Stimulated activated memory B cell treated with anti-CD40 and anti-IgM and Interleukin-4, amounts not matched to agents 10 μg/mL and 1 μg/mL and 100 μg/mL, for 72 hours (primary cell): ENCODE results near the gene VPS33A.

Experiments
- ATAC-seq: fragments of 150-1000 bp; cut with Tn5 transposase; 2 replicates; pipeline ENCODE4 v1.10.0; 2021
- H3K27ac Mint-ChIP-seq: one replicate; pipeline ENCODE4 v1.8.0; 2022; ENCODE audit warnings: mild to moderate bottlenecking, mixed read lengths
- H3K27me3 Mint-ChIP-seq: one replicate; pipeline ENCODE4 v1.8.0; 2022; ENCODE audit warnings: mixed read lengths
- H3K36me3 Mint-ChIP-seq: one replicate; pipeline ENCODE4 v1.8.0; 2022; ENCODE audit warnings: mixed read lengths
- H3K4me1 Mint-ChIP-seq: one replicate; pipeline ENCODE4 v1.8.0; 2022; ENCODE audit warnings: mixed read lengths
- H3K4me3 Mint-ChIP-seq: one replicate; pipeline ENCODE4 v1.8.0; 2022; ENCODE audit warnings: mild to moderate bottlenecking, moderate library complexity, mixed read lengths
- H3K9me3 Mint-ChIP-seq: one replicate; pipeline ENCODE4 v1.8.0; 2022; ENCODE audit warnings: mixed read lengths

Gene VPS33A

DNA sequence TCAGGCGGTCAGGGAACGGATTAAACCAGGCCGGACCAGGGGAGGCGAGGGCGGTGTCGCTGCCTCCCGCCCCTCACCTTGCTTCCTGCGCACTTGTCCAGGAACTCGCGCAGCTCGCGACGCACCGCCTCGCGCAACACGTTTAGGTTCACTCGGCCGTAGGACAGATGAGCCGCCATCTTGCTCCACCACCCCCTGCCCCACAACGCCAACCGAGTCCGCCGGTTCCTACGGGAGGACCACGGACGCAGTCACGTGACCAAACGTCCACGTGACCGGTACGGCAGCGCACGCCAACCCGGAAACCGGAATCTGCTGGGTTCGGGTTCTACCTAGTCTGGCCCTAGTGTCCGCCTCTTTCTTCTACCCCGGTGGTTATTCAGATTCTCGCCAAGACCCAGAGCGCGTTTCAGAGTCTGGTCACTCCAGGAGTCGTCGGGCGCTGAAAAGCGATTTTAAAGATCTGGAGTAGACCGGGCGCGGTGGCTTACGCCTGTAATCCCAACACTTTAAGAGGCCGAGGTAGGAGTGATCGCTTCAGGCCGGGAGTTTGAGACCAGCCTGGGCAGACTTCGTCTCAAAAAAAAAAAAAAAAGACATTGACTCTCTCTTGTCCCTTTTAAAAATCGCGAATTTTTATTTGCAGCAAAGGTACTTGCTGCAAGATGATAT is at the start of gene VPS33A:
Gene VPS33A (minus strand): TSS at position 265 of the 672 bp plus-strand sequence. CDS start 86 bp downstream, at position 179.
- Mint-ChIP-seq H3K4me1 (peaks cover 6% of the 10 kb centered on the region), H3K27me3 (no peaks in the 10 kb centered on the region), H3K27ac (peak within 1 kb of the TSS; percentile 98), H3K36me3 (peaks cover 7% of the 10 kb centered on the region), H3K9me3 (no peaks in the 10 kb centered on the region), H3K4me3 (peak within 1 kb of the TSS; percentile 91)
- peak; percentile 96 for ATAC-seq

DNA sequence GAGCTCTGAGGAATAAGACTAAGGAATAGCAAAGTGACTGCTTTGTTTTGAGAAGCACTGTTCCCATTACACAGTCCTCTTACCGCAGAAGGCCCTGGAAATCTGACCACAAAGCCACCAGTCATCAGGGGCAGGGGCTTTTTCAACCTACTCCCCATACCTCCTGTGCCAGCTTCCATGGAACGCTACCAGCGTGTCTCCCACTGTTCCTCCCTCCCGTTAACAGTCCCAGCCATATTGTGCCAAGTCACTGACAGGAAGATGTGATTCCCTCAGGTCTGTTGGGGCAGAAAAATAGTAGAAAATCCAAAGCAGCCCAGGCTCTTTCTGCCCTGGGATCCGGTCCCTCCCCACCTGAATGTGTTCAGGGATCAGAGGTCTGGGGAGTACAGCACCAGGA is 46.6 kb upstream of the VPS33A start:
- Mint-ChIP-seq H3K27ac (no peak overlapping the region), H3K4me1 (no peaks in the 10 kb centered on the region), H3K36me3 (peaks cover 42% of the 10 kb centered on the region), H3K9me3 (no peaks in the 10 kb centered on the region), H3K4me3 (no peak overlapping the region), H3K27me3 (no peaks in the 10 kb centered on the region)
- no peak for ATAC-seq

DNA sequence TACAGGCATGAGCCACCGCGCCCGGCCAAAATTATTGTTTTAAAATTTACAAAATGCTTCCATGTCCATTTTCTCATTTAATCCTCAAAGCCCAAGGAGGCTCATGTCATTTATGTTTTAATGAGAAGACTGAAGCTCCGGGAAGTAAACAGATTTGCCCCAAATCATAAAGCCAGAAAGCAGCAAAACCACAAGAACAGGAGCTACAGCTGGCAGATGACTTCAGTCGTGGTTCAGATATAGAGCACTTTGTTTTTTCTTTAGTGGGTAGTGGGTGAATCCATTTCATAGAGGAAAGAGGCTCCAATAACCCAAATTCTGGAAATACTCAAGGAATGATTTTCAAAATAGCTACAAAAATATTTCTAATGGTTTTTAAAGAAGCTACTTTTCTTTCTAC is 45.4 kb upstream of the VPS33A start:
- Mint-ChIP-seq H3K27ac (no peak overlapping the region), H3K27me3 (no peaks in the 10 kb centered on the region), H3K4me3 (no peak overlapping the region), H3K9me3 (no peaks in the 10 kb centered on the region), H3K4me1 (no peaks in the 10 kb centered on the region), H3K36me3 (peaks cover 33% of the 10 kb centered on the region)
- ATAC-seq: no peak

GRCh38 chr12:122310626-122311333 is 44.5 kb upstream of the VPS33A start:
- Mint-ChIP-seq H3K27ac (no peak overlapping the region), H3K36me3 (peaks cover 33% of the 10 kb centered on the region), H3K27me3 (no peaks in the 10 kb centered on the region), H3K4me3 (no peak overlapping the region), H3K9me3 (no peaks in the 10 kb centered on the region), H3K4me1 (no peaks in the 10 kb centered on the region)
- ATAC-seq: no peak

DNA sequence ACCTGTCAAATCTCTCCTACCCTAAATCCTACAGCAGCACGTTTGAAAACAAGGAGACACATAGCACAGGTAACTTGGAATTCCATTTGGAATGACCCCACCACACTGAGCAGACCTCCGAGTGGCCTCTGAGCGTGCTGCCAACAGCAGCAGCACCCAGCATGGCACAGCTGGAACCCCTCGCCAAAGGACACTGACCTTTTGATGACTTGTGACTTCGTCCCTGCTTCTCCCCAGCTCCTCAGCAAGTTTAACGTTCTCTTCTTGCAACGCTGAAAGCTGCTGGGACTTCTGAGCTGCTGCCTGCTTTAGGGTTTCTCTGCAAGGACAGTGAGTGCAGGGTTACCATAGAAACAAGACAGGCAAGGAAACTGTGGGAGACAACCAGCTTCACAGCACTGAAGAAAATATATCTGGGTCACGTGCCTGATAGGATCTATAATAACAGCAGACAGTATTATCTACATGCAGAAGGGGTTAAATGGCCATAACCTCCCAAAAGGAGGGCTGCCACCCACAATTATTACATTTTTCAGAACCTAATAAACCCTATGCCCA is 43.3 kb upstream of the VPS33A start:
- Mint-ChIP-seq H3K9me3 (no peaks in the 10 kb centered on the region), H3K27ac (no peak overlapping the region), H3K27me3 (no peaks in the 10 kb centered on the region), H3K36me3 (peaks cover 27% of the 10 kb centered on the region), H3K4me3 (no peak overlapping the region), H3K4me1 (no peaks in the 10 kb centered on the region)
- no peak for ATAC-seq

DNA sequence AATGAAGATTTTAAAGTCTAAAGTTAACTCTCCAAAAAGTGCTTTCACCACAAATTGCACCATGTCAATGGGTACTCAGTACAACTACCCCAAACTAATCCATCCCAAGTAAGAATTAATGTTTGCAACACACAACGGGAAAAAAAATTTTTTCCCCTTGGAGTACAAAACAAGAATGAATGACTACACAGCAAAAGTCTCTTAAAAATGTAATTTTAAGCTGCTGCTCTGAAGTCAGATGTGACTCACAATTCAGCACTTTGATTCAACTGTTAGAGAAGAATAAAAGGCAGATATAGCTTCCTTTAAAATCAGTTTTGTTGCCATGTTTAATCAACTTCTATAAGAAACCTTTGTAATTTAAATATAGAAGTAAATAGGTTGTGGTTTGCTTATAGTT is 42.5 kb upstream of the VPS33A start:
- H3K27me3 Mint-ChIP-seq: no peaks in the 10 kb centered on the region
- peaks cover 25% of the 10 kb centered on the region for H3K36me3 Mint-ChIP-seq
- H3K9me3 Mint-ChIP-seq: no peaks in the 10 kb centered on the region
- H3K4me1 Mint-ChIP-seq: no peaks in the 10 kb centered on the region
- no peak overlapping the region for H3K4me3 Mint-ChIP-seq
- no peak overlapping the region for H3K27ac Mint-ChIP-seq
- no peak for ATAC-seq

DNA sequence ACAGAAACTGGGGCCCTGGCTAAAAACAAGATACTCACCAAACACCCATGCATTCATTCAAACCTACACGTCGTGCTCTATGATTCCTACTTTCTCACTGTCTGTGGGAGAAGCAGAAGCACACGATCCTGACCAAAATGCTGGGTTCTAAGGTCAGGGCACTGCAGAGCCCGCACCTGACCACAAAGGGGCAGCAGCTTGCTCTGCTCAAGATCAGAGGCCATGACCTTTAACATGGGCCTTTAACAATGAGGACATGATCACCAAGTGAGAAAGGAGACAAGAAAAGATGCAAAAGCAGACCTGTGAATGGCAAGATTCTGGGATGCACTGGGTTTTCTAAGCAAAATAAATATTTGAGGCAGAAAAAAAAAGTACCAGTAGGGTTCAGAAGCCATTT is 40.1 kb upstream of the VPS33A start:
- no peak for ATAC-seq
- Mint-ChIP-seq H3K4me3 (no peak overlapping the region), H3K4me1 (no peaks in the 10 kb centered on the region), H3K27me3 (no peaks in the 10 kb centered on the region), H3K27ac (no peak overlapping the region), H3K9me3 (no peaks in the 10 kb centered on the region), H3K36me3 (peaks cover 41% of the 10 kb centered on the region)

DNA sequence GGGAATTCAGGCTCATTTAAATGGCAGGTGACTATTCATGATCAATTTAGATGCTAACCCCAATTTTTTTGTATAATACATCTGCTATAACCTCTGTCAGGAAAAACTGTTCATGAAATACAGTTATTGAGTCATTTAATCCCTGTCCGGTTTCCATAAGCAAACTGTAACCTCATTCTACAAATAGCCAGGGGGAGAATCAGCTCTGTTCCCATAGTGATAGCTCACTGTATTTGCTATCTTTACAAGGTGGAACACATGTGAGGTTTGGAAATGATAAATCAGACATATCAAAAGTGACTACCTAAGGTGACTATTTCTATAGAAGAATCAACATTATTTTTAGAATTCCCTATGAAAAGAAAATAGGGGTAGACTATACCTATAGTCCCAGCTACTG is 38.6 kb upstream of the VPS33A start:
- ATAC-seq: no peak
- H3K27ac Mint-ChIP-seq: no peak overlapping the region
- H3K4me3 Mint-ChIP-seq: no peak overlapping the region
- no peaks in the 10 kb centered on the region for H3K4me1 Mint-ChIP-seq
- no peaks in the 10 kb centered on the region for H3K9me3 Mint-ChIP-seq
- no peaks in the 10 kb centered on the region for H3K27me3 Mint-ChIP-seq
- H3K36me3 Mint-ChIP-seq: peaks cover 48% of the 10 kb centered on the region

- no peak overlapping the region for H3K27ac Mint-ChIP-seq
Measured at GRCh38 chr12:122303068-122303467, 36.8 kb upstream of the VPS33A start.

GRCh38 chr12:122298071-122298748 is 31.9 kb upstream of the VPS33A start:
- Mint-ChIP-seq H3K4me1 (no peaks in the 10 kb centered on the region), H3K4me3 (no peak overlapping the region), H3K27ac (no peak overlapping the region), H3K36me3 (peaks cover 60% of the 10 kb centered on the region), H3K9me3 (no peaks in the 10 kb centered on the region), H3K27me3 (no peaks in the 10 kb centered on the region)
- ATAC-seq: no peak

More at GRCh38 chr12:122303068-122303467, 36.8 kb upstream of the VPS33A start:
- Mint-ChIP-seq H3K9me3 (no peaks in the 10 kb centered on the region), H3K4me3 (no peak overlapping the region), H3K27me3 (no peaks in the 10 kb centered on the region), H3K36me3 (peaks cover 50% of the 10 kb centered on the region), H3K4me1 (no peaks in the 10 kb centered on the region)
- ATAC-seq: no peak

GRCh38 chr12:122297494-122297893 is 31.2 kb upstream of the VPS33A start:
- Mint-ChIP-seq H3K9me3 (no peaks in the 10 kb centered on the region), H3K36me3 (peaks cover 61% of the 10 kb centered on the region), H3K4me1 (no peaks in the 10 kb centered on the region), H3K27ac (no peak overlapping the region), H3K4me3 (no peak overlapping the region), H3K27me3 (no peaks in the 10 kb centered on the region)
- ATAC-seq: no peak

- no peak for ATAC-seq
- Mint-ChIP-seq H3K9me3 (no peaks in the 10 kb centered on the region), H3K4me3 (no peak overlapping the region), H3K4me1 (no peaks in the 10 kb centered on the region), H3K36me3 (peaks cover 59% of the 10 kb centered on the region), H3K27ac (no peak overlapping the region), H3K27me3 (no peaks in the 10 kb centered on the region)
Measured at GRCh38 chr12:122295877-122296276, 29.6 kb upstream of the VPS33A start.

DNA sequence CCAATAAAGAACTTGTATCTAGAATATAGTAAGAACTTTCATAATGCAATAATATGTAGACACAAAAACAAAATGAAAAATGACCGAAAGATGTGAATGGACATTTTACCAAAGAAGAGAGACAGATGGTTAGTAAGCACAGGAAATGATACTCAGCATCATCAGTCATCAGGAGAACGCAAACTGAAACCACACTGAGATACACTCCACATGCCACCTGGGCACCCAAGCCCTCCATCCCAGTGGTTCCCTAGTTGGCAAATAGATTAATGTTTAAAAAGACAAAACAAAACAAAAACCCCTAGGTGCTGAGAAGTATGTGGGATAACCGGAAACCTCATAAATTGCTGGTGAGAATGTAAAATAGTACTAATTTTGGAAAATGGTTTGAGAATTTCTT is 26.8 kb upstream of the VPS33A start:
- no peaks in the 10 kb centered on the region for H3K4me1 Mint-ChIP-seq
- peaks cover 36% of the 10 kb centered on the region for H3K36me3 Mint-ChIP-seq
- ATAC-seq: no peak
- H3K9me3 Mint-ChIP-seq: no peaks in the 10 kb centered on the region
- no peak overlapping the region for H3K4me3 Mint-ChIP-seq
- no peaks in the 10 kb centered on the region for H3K27me3 Mint-ChIP-seq
- no peak overlapping the region for H3K27ac Mint-ChIP-seq

- Mint-ChIP-seq H3K27me3 (no peaks in the 10 kb centered on the region), H3K4me1 (no peaks in the 10 kb centered on the region), H3K9me3 (no peaks in the 10 kb centered on the region), H3K27ac (no peak overlapping the region), H3K36me3 (peaks cover 29% of the 10 kb centered on the region), H3K4me3 (no peak overlapping the region)
- ATAC-seq: no peak
Measured at GRCh38 chr12:122291431-122291830, 25.1 kb upstream of the VPS33A start.

GRCh38 chr12:122283680-122284079 is 17.4 kb upstream of the VPS33A start:
- no peak for ATAC-seq
- Mint-ChIP-seq H3K27ac (no peak overlapping the region), H3K36me3 (peaks cover 13% of the 10 kb centered on the region), H3K27me3 (no peaks in the 10 kb centered on the region), H3K4me1 (no peaks in the 10 kb centered on the region), H3K9me3 (no peaks in the 10 kb centered on the region), H3K4me3 (no peak overlapping the region)
